H1 (cell line): Measurements from ENCODE around the gene PPIG. TPM values are rescaled to one million over a fixed set of nuclear protein-coding genes. Genes with fewer than 3 reads are reported as not detected.

Experiments used
- CTCF ChIA-PET: fragments of 300-600 bp; sonication (Branson Sonifier 250); formaldehyde crosslinking; loops from one replicate; lab custom pipeline; 2021; ENCODE audit not compliant: partially characterized antibody; lab: Charles Lee
- POLR2A ChIA-PET: fragments of 300-600 bp; sonication (Branson Sonifier 250); formaldehyde crosslinking; loops from one replicate; lab custom pipeline; 2021; ENCODE audit warnings: inconsistent platforms; ENCODE audit not compliant: partially characterized antibody; lab: Charles Lee
- DNase-seq, 2 experiments: peaks; one replicate each; pipeline versions ENCODE4 v3.0.0 to v3.0.0-alpha.2; 2010 to 2022; ENCODE audit warnings: low spot score in 2 of 2, low read depth in 1 of 2, mixed read lengths in 1 of 2
- FAIRE-seq: peaks from 2 replicates; lab custom pipeline; 2011; peaks lifted over from hg19 to GRCh38; lab: Jason Lieb, UNC
- H2AFZ ChIP-seq: 2 replicates; pipeline ENCODE4 v1.8.1; 2012; ENCODE audit warnings: low read length, inconsistent platforms
- H2AK5ac ChIP-seq: 2 replicates; pipeline ENCODE4 v1.6.1; 2013; ENCODE audit warnings: low read depth, low read length
- H2BK120ac ChIP-seq: replicated peaks from 2 replicates; pipeline ENCODE3; 2013; ENCODE audit warnings: low read depth, low read length, inconsistent platforms
- H2BK12ac ChIP-seq: 2 replicates; pipeline ENCODE4 v1.6.1; 2013; ENCODE audit warnings: low read depth, low read length
- H2BK15ac ChIP-seq: 2 replicates; pipeline ENCODE4 v1.6.1; 2013; ENCODE audit warnings: low read length
- H2BK20ac ChIP-seq: 2 replicates; pipeline ENCODE4 v1.6.1; 2013; ENCODE audit warnings: low read length
- H2BK5ac ChIP-seq: 2 replicates; pipeline ENCODE4 v1.6.1; 2013; ENCODE audit warnings: low read depth, low read length
- H3K14ac ChIP-seq: 2 replicates; pipeline ENCODE4 v1.6.1; 2013; ENCODE audit warnings: inconsistent platforms; ENCODE audit not compliant: insufficient read length
- H3K18ac ChIP-seq: 2 replicates; pipeline ENCODE4 v1.6.1; 2013; ENCODE audit warnings: low read length; ENCODE audit errors: extremely low read depth
- H3K23ac ChIP-seq: 2 replicates; pipeline ENCODE4 v1.6.1; 2013; ENCODE audit warnings: inconsistent platforms; ENCODE audit not compliant: insufficient read length
- H3K23me2 ChIP-seq: 2 replicates; pipeline ENCODE4 v1.6.1; 2013; ENCODE audit warnings: low read depth, low read length
- H3K27ac ChIP-seq: 2 replicates; pipeline ENCODE4 v1.6.1; 2011; ENCODE audit warnings: low read depth, low read length, inconsistent platforms
- H3K27me3 ChIP-seq, 4 experiments: replicated peaks in 1 of 4; 1 replicate in 1 of 4; 2 replicates in 3 of 4; pipeline versions ENCODE4 v1.6.1 to v1.8.1; 2011 to 2013; ENCODE audit warnings: low read length in 3 of 4, mild to moderate bottlenecking in 3 of 4, inconsistent platforms in 2 of 4, mixed read lengths in 2 of 4, moderate library complexity in 1 of 4; ENCODE audit not compliant: control insufficient read depth in 3 of 4, insufficient read depth in 3 of 4; ENCODE audit errors: extremely low read depth in 1 of 4
- H3K36me3 ChIP-seq, 4 experiments: 2 replicates each; pipeline versions ENCODE4 v1.6.1 to v1.8.1; 2011 to 2013; ENCODE audit warnings: mild to moderate bottlenecking in 4 of 4, low read length in 3 of 4, moderate library complexity in 2 of 4, control low read depth in 1 of 4, inconsistent platforms in 1 of 4; ENCODE audit not compliant: insufficient read depth in 4 of 4, control insufficient read depth in 2 of 4
- H3K4ac ChIP-seq: replicated peaks from 2 replicates; pipeline ENCODE3; 2013; ENCODE audit warnings: low read length, low read depth, mixed read lengths, inconsistent platforms; ENCODE audit not compliant: insufficient read length
- H3K4me1 ChIP-seq, 4 experiments: replicated peaks in 1 of 4; 1 replicate in 1 of 4; 2 replicates in 3 of 4; pipeline versions ENCODE4 v1.6.1 to v1.8.1; 2011 to 2013; ENCODE audit warnings: low read length in 3 of 4, inconsistent platforms in 2 of 4, mixed read lengths in 1 of 4; ENCODE audit not compliant: insufficient read depth in 4 of 4, control insufficient read depth in 3 of 4
- H3K4me2 ChIP-seq, 2 experiments: 2 replicates each; pipeline versions ENCODE4 v1.6.1 to v1.8.1; 2011 to 2013; ENCODE audit warnings: low read depth in 2 of 2, low read length in 2 of 2, control low read depth in 1 of 2, inconsistent platforms in 1 of 2, mild to moderate bottlenecking in 1 of 2; ENCODE audit not compliant: insufficient read depth in 1 of 2
- H3K4me3 ChIP-seq, 4 experiments: fragments of 200-600, 300-600 bp in 1 of 4; sonication (generic), shearing (Covaris generic), sonication (Bioruptor Twin) in 1 of 4; 2 replicates each; pipeline versions ENCODE4 v1.5.1 to v1.8.1; 2011 to 2016; ENCODE audit warnings: low read length in 4 of 4, low read depth in 3 of 4, control low read depth in 2 of 4, inconsistent platforms in 2 of 4, mild to moderate bottlenecking in 2 of 4, mixed read lengths in 1 of 4, moderate library complexity in 1 of 4; ENCODE audit not compliant: insufficient read depth in 2 of 4; ENCODE audit errors: extremely low read depth in 1 of 4
- H3K56ac ChIP-seq: replicated peaks from 2 replicates; pipeline ENCODE3; 2013; ENCODE audit warnings: low read depth, mild to moderate bottlenecking, mixed read lengths, low read length, inconsistent platforms; ENCODE audit not compliant: insufficient read length
- H3K79me1 ChIP-seq: 2 replicates; pipeline ENCODE4 v1.6.1; 2013; ENCODE audit warnings: low read depth, low read length, control low read depth
- H3K79me2 ChIP-seq, 2 experiments: 2 replicates each; pipeline versions ENCODE4 v1.6.1 to v1.8.1; 2012 to 2013; ENCODE audit warnings: low read length in 2 of 2, mild to moderate bottlenecking in 2 of 2, inconsistent platforms in 1 of 2; ENCODE audit not compliant: insufficient read depth in 2 of 2, control insufficient read depth in 1 of 2
- H3K9ac ChIP-seq, 4 experiments: replicated peaks in 1 of 4; 1 replicate in 1 of 4; 2 replicates in 3 of 4; pipeline versions ENCODE4 v1.6.1 to v1.8.1; 2011 to 2013; ENCODE audit warnings: low read depth in 3 of 4, low read length in 3 of 4, control low read depth in 2 of 4, mild to moderate bottlenecking in 2 of 4, moderate library complexity in 2 of 4, inconsistent platforms in 1 of 4; ENCODE audit errors: extremely low read depth in 1 of 4
- H3K9me3 ChIP-seq, 2 experiments: 2 replicates each; pipeline versions ENCODE4 v1.6.1 to v1.8.1; 2012 to 2013; ENCODE audit warnings: mild to moderate bottlenecking in 2 of 2, moderate library complexity in 2 of 2, control low read depth in 1 of 2, inconsistent platforms in 1 of 2, low read depth in 1 of 2, low read length in 1 of 2, mixed read lengths in 1 of 2; ENCODE audit not compliant: insufficient read depth in 2 of 2
- H4K20me1 ChIP-seq, 2 experiments: replicated peaks in 1 of 2; 2 replicates each; pipeline versions ENCODE3 to v1.8.1; 2011 to 2013; ENCODE audit warnings: inconsistent platforms in 2 of 2, low read length in 2 of 2, mild to moderate bottlenecking in 1 of 2; ENCODE audit not compliant: insufficient read depth in 2 of 2, control insufficient read depth in 1 of 2
- H4K5ac ChIP-seq: 2 replicates; pipeline ENCODE4 v1.6.1; 2013; ENCODE audit warnings: low read length, low read depth, mixed read lengths, inconsistent platforms; ENCODE audit not compliant: insufficient read length
- H4K8ac ChIP-seq: 2 replicates; pipeline ENCODE4 v1.8.0; 2013; ENCODE audit warnings: mild to moderate bottlenecking, moderate library complexity, low read length, inconsistent platforms; ENCODE audit not compliant: insufficient read depth; ENCODE audit errors: extremely low read depth
- H4K91ac ChIP-seq: replicated peaks from 2 replicates; pipeline ENCODE3; 2013; ENCODE audit warnings: low read length, mixed read lengths, inconsistent platforms; ENCODE audit not compliant: insufficient read length
- CHD2 ChIP-seq: IDR thresholded peaks from 2 replicates; pipeline ENCODE4 v1.6.1; 2012; ENCODE audit warnings: low read length, improper control_type of control experiment
- HDAC2 ChIP-seq, 2 experiments: fragments of 300-600 bp in 1 of 2; sonication (generic) in 1 of 2; IDR thresholded peaks; 2 replicates each; pipeline ENCODE4 v1.6.1; 2011 to 2012; ENCODE audit warnings: low read depth in 2 of 2, low read length in 2 of 2, mild to moderate bottlenecking in 2 of 2, moderate library complexity in 2 of 2, borderline replicate concordance in 1 of 2, inconsistent platforms in 1 of 2
- KDM4A ChIP-seq: IDR thresholded peaks from one replicate; pipeline ENCODE4 v1.7.1; 2012; ENCODE audit warnings: low read depth, mild to moderate bottlenecking, moderate library complexity, low read length, inconsistent platforms; ENCODE audit not compliant: severe bottlenecking
- TAF7 ChIP-seq: optimal IDR thresholded peaks from 2 replicates; pipeline ENCODE3; 2011; ENCODE audit warnings: low read depth, mild to moderate bottlenecking, inconsistent platforms, low read length, moderate library complexity, borderline replicate concordance
- WGBS, 2 experiments: shearing (Covaris generic) in 1 of 2; methylation state at CpG; one replicate each; pipeline versions ENCODE4 v1.1.6 to v1.1.7; 2013 to 2015; ENCODE audit warnings: low lambda C conversion rate in 2 of 2, mixed read lengths in 2 of 2, inconsistent platforms in 1 of 2, low coverage in 1 of 2, missing lambda C conversion rate in 1 of 2; ENCODE audit not compliant: insufficient replicate concordance in 2 of 2, insufficient coverage in 1 of 2, insufficient read length in 1 of 2; ENCODE audit errors: extremely low coverage in 1 of 2, missing lambda C conversion rate in 1 of 2; 5-methylcytosine and 5-hydroxymethylcytosine counted together
- polyA plus RNA-seq, 7 experiments: library from polyadenylated mRNA; depleted of rRNA in 3 of 7; stranded (reverse) in 5 of 7; unstranded in 2 of 7; fragments of >200 nt in 5 of 7; fragments of 200-250 nt in 2 of 7; gene quantifications; 1 replicate in 5 of 7; 2 replicates in 1 of 7; 4 replicates in 1 of 7; pipeline versions ENCODE4 v1.2.1 to v1.2.3, GENCODE V29; 2011 to 2013; ENCODE audit warnings: missing spikeins in 2 of 7, mixed read lengths in 2 of 7
- total RNA-seq: library from RNA; stranded (reverse); fragmentation: NEBNext Ultra II Directional; extraction: Animal tissue kit (Norgen Biotek cat#: 25700); gene quantifications from 2 replicates; pipeline ENCODE4 v1.2.1, GENCODE V29; 2021

Gene PPIG
- total and polyA plus RNA-seq, 2 of the 8 experiments (the other 6 are each of a cell fraction or from before 2014, with no cell fraction given), result 14.7 to 71.0 TPM

DNA sequence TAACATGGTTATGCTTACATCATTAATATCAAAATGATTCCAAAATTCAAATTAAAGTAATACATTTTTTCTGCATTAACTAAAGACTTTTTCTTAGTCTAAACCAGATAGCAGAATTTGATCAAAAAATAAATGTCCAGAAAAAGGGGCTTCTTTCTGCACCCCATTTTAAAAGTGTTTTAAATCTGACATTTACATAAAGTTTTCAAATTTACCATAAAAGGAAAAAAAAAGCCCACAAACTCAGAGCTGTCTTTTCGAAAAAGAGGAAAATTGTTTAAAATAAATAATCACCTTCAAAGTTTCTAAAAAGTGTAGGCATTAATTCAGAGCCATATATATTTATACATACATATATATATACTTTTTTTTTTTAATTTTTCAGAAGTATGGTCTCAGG, 12.0 kb upstream of the PPIG start:
- no peak for TF ChIP-seq CHD2
- no peak for TF ChIP-seq HDAC2 (IDR thresholded peaks at IDR 0.05; ENCODE audit: borderline replicate concordance in 1 of 2, low read depth in 2 of 2, low read length in 2 of 2)
- no peak for TF ChIP-seq TAF7
- TF ChIP-seq KDM4A, result no peak
- TF ChIP-seq, all 59 proteins: peak for 0
- Histone ChIP-seq H3K56ac (no peak overlapping the region), H2BK5ac (no peak overlapping the region), H3K79me2 (peaks cover 0 to 39% of the 10 kb centered on the region in 2 experiments; a peak in 3 of 4 replicates), H3K23ac (no peak overlapping the region), H3K27me3 (no peaks in the 10 kb centered on the region), H3K4me1 (no peaks in the 10 kb centered on the region), H3K36me3 (peaks cover 0 to 5% (median 0%) of the 10 kb centered on the region in 4 experiments; a peak in 1 of 8 replicates), H4K5ac (no peak overlapping the region), H2BK12ac (no peak overlapping the region), H3K23me2 (0 out of 2 replicates have a peak, but pooled peaks cover 3% of the 10 kb centered on the region), H2AFZ (no peak overlapping the region), H2BK15ac (no peak overlapping the region), H2AK5ac (no peak overlapping the region), H4K20me1 (peaks cover 0 to 5% of the 10 kb centered on the region in 2 experiments), H3K9ac (no peak overlapping the region), H2BK20ac (no peak overlapping the region), H3K4me2 (peak overlapping the region in 1 of 2 experiments; percentile 65; a peak in 2 of 4 replicates), H3K27ac (no peak overlapping the region), H3K9me3 (peaks cover 0 to 5% of the 10 kb centered on the region in 2 experiments; a peak in 2 of 4 replicates), H3K14ac (no peak overlapping the region), H3K18ac (no peak overlapping the region), H3K4me3 (peak overlapping the region in 1 of 4 experiments; percentile 90; a peak in 1 of 8 replicates), H4K8ac (no peak overlapping the region), H3K79me1 (no peaks in the 10 kb centered on the region), H3K4ac (no peak overlapping the region), H2BK120ac (no peak overlapping the region), H4K91ac (no peak overlapping the region)
- CTCF ChIA-PET, result interaction anchor here (0.6 to 0.7 kb wide), 2 partner anchors 9 to 218 kb away, joined by 3 to 4 read pairs; no protein-coding TSS in a partner anchor
- no peak for FAIRE-seq
- WGBS, 2 experiments, result 81% methylated on average over 1 of the region's 1 CpG; no CpG with 5 or more reads in 1 of the 2 experiments
- POLR2A ChIA-PET, result interaction anchor here (2.0 kb wide), 1 partner anchor 12 kb away, joined by 23 read pairs; the partner anchor contains the start of gene PPIG
- no peak for DNase-seq
